HG02678 (cell line): ENCODE results near the gene PDE4D.

Source experiments
- ATAC-seq: cut with Tn5 transposase; IDR thresholded peaks from one replicate; pipeline ENCODE4 v1.9.1; 2021; ENCODE audit warnings: mild to moderate bottlenecking, moderate library complexity; ENCODE audit not compliant: unreplicated experiment

The PDE4D gene

DNA sequence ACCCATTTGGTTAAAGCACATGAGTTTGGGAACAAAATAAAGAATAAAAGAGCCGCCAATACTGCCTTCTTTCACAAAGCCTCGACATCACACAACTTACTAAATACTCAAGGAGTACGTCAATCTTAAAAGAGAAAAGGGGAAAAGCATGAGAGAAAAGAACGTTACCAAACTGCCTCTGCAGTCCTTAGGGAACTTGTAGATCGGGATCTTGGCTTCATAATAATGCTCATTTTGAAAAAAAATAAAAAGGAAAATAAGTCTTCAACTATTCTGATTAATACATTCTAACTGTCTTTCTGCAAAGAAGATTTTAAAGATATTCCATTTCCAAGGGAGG lies 618.4 kb downstream of the PDE4D start:
- ATAC-seq, result no peak

DNA sequence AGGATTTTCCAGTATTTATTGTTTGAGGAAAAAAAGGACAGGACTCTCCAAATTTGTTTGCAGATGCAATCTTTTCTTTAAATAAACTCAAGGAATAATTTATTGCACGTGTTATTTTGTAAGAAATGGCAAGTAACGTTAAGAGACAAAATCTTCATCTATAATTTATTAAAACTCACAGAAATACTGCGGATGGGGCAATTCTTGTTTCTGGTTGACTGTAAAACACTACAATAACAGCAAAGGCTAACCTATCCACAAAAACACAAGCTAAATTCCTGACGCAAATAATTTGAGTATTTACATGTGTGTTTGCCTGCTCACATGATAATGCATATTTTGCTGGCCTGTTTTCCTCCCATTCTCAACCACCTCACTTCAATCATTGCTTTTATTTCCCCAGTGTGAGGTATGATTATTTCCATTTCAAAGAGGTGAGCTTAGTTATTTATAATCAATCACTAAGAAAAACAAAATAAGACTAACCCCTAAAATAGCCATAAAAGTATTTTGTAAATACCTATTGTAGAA lies 619.4 kb downstream of the PDE4D start:
- ATAC-seq, result no peak

DNA sequence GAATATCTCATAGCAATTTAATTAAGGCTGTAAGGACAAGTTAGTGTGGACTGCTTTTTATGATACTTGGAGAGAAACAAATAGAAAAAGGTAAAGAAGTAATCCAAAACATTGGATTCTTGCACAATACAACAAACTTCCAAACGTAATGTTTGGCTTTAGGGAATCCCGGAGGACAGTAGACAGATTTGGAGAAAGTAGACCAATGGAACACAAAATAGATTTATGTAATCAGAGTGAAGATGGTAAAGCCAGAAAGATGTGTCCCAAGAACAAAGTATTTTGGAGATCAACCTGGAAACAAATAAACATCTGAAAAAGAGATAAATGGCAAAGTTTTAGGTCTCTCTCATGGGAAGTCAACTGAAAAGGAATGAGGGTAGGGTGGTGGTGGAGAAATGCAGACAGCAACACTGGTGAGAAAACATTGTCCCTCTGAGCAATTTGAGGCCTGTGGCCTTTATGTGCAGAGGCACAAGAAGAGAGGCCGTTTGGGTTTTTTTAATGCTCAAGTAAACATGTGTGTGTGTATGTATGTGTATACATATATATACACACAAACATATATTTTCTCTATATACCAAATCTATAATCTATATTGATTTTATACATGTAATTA lies 620.6 kb downstream of the PDE4D start:
- ATAC-seq, result no peak

DNA sequence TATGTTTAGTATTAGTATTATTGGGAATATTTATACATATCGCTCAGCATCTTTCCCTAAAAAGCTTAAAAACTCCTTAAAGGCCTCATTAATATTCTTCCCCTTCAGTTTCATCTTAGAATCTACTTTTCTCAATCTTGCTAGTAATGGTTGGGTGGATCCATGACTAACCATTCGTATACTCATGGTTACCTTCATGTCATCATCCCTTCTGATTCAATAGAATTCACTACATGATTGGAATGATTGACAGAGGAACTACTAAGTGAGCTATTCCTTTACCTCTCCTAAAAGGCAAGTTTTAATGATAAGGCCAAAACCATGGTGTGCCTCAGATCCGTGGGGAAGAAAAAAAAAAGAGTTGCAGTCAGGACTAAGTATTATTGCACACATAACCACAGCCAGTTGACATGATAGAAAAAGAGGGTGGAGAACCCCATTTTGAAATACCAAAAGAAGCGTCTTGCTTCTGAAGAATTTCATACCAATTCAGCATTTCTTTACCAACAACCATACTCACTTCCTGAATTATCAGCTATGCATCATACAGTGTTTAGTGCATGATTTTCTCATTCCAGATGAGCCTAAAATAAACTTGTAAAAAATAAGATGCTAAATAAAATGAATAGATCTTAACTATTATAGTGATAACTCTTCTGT lies 624.6 kb downstream of the PDE4D start:
- ATAC-seq, result no peak

DNA sequence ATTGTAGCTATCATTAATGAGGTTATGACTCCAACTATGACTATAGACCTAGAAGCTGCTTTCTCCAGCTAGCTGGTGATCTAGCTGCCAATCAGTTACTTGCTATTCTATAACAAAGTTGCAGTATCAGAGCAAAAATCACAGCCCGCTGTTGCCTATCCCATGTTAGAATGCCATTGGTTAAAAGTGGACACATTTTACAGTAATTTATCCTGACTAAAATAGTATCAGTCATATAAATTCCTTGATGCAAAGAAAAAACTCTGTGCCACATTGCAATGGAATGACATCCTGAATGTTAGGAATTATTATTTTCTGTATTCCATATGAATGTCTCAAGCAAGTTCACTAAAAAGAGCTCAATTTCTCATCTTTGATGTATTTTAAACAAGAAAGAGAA lies 626.5 kb downstream of the PDE4D start:
- ATAC-seq, result no peak

DNA sequence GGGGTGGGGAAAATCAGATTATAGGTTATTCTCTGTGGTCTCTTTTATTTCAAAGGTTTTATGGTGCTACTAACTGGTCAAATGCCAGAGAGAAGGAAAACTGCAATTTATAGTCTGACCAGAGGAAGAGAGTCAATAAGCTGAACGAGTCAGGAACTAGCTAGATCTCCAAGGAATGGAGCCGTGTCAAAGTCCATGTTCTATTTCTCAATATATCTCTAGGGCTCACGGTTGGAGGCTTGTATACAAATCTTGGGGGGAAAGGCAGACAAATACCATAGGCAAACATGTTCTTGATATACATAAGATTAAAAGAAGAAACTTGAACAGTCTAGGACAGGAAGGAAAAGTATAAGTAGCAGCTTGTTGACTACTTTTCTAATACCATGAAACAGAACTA lies 627.1 kb downstream of the PDE4D start:
- ATAC-seq, result no peak

DNA sequence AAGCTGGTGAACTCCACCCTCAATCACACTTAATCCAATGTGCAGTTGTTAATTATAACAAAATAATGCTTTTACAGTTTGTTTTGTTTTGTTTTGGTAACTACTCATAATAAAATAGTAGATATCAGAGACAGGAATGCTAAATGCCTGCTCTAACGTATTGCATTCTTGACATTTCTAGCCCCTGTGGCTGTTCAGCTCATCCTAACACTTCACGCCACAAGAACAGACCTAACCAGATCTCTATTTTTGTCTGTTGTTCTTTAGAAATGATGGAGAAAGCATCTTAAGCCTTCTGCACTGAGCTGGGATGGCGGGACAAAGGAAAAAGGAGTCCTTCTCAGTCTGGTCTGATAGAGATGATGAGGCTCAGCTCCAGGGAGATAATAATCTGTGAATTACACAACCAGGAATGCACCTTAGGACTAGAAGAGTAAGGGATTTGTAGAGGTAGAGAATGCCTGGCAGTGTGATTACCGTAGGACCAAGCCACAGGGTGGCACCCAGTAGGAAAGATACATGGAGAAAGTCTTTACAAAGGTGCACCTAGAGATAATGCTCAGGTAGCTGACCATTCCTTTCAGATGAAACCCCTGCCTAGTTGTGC lies 628.8 kb downstream of the PDE4D start:
- no peak for ATAC-seq

DNA sequence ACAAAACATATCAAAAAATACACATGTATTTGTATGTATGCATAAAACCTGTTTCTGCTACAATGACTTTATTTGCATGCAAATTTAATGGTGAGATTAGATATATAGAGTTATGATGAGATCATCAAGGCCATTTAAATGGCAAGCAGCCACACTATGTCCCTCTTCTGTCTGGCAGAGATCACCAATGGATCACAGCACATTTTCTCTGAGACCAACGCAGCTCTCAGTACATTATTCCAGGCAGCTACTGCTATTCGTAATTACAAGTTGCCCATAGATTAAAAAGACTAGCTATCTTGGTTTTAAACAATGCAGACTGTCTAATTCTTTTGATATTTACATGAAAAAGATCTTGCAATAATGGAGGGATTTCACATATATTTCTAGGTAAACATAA lies 629.5 kb downstream of the PDE4D start:
- no peak for ATAC-seq

DNA sequence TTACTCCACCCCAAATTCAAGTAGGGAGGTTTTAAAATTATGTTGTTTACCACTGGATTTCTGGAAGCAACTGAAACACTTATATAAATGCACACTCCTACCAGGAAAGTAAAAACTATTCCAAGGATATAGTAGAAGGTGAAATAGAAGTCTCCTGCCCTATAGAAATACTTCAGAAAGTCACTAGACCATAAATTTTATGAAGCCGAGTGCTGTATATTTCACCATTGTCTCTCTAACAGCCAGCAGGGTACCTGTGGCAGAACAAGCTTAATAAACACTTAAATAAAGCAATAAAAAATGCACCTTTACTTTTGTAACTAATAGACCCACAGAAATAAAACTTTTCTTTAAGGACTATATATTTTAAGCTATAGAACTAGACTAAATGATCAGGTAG lies 631.6 kb downstream of the PDE4D start:
- ATAC-seq, result no peak

DNA sequence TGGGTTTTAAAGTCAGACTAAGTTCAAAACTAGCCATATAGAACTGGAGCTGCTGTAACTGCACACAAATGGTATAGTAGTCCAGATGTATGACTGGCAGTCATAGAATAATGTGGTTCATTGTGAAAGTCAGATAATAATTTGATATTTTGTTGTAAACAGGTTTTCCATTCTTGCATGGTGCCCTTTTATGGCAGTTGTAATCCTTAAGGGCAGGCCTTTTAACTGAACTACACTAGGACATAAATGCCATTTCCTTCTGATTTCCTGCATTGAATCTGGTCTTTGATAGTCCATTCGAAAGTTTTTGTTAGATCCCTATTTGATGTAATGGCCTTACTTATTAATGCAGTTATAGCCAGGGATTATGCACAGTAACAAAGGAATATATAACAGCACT lies 632.6 kb downstream of the PDE4D start:
- ATAC-seq, result no peak

DNA sequence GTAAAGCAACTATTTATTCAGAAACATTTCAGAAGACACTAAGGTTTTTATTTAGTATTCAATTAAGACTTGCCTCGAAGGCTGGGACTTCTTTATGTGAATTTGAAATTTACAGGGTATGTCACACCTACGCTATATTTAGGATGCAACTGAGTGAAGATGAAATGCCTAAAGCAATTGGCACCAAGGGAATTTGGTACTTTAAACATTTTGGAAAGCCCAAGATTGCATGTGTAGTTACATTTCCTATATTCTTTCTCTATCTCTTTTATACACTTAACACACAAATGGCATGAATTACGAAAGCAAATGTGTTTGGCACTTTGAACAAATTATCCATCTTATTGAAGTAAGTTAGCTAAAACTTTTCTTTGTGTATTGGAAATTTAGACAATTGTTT lies 633.3 kb downstream of the PDE4D start:
- ATAC-seq, result no peak

DNA sequence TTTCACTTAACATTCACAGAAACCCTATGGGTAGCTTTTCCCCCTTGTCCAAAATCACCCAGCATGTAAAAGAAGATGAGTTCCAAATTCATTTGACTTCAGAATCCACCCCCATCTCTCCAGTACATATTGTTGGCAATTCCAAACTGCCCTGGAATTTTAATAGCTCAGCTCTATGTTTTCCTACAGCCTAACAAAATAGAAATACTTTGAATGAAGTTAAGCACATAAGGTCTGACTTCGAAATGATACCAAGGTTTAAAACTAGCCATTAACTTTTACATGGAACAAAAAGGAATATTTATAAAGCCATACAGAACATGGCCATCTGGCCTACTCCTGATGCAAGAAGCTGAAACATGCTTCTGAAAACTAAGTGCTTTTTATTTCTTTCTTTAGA lies 634.3 kb downstream of the PDE4D start:
- ATAC-seq, result no peak

DNA sequence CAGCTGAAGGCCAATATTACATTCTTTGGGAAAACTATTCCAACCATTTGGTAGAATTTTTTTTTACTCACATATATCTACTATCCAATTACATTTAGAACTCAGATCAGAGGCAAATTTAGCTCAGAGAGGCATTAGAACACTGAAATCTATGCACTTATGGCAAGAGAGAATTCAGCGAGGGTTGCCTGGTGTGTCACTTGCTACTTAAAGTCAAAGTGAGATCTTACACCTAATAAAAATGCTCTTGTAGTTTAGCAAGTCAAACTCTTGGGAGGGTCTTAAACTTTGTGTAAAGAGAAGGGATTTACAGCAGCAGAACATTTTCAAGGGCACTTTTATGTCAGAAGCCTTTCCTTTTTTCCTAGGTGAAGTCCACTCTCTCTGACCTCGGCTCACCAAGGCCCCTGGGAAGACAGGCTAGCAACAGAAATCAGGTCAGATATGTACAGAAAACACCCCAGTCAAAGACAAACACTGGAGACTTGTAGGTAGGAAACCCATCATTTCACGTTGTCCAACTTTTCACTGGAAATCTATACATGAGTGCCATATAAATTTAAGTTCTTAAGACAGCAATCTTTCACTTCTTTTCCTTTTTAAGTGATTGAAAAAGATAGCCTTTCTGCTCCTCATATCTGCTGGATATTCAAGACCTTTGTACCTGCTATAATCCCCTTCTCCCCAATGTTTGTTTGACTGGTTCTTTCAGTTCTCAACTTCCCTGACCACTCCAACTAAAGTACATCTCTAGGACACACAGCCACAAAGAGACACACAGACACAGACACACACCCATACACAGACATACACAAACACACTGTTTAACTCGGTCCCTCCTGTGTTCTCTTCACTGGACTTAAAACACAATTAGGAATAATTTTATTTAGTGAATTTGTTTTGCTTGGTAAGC lies 635.8 kb downstream of the PDE4D start:
- no peak for ATAC-seq

DNA sequence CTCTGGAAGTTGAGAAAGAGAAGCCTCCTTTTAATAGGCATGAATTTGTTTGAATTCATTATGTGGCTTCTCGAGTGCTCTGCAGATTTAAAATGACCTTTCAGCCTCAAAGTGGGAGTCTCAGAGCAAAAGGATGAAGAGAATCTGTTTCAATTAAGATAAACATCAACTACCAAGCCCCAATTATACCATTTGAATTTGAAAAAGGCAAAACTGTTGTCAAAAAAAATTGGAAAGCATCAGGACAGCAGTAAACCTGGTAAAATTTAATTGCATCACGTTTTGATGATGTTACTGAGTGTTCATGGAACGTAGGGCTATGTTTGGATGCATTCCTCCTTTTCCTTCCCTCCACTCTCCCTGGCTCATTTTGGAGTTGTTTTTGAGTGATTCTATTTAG lies 637.2 kb downstream of the PDE4D start:
- ATAC-seq, result no peak

DNA sequence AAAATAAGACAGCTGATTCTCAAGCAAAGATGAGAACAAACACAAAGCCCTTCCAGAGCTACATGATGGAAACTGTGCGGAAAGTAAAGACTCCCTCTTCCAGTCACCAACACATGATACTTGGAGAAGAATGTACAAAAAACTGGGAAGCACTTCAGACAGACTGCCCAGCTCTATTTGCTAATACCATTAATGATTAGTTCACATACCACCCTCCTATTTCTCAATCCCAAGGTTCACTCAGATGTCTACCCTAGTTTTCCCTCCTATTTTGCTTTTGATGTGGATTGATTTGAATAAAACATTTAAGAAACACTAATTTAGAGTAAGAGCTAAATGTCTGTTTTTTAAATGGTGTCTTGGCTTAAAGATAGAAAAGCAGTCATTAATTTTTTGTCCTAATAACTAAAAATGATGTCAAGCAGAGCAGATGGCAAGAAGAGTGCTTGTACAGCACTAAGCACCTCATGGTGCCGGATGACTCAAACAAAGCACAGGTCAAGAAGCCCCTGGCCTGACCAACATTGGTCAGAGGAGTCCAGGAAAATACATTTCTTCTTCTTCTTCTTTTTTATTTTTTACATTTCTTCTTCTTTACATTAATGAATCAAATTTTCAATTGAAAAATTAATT lies 639.4 kb downstream of the PDE4D start:
- no peak for ATAC-seq

DNA sequence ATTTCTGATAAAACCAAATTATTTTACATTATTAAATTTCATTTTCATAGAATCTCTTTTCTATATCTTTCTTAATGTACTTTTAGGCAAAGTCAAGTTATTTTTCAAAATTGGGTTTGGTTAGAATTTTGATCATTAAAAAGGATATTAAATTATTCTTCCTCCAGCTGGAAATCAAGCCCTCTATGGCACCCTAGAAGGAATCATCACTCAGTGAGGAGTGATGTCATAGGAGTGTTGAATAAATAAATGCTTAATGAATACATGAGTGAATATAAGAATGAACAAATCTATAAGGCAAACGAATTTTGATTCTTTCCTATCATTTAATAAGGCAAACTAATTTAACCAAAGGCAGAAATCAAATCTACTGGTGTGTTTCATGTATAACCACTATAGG lies 639.9 kb downstream of the PDE4D start:
- ATAC-seq, result no peak

DNA sequence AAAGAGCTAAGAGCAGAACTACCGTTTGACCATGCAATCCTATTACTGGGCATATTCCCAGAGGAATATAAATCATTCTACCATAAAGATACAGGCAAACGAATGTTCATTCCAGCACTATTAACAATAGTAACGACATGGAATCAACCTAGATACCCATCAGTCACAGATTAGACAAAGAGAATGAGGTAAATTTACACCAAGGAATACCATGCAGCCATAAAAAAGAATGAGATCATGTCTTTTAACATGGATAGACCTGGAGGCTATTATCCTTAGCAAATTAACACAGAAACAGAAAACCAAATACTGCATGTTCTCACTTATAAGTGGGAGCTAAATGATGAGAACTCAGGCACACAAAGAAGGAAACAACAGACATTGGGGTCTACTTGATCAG lies 641.9 kb downstream of the PDE4D start:
- ATAC-seq, result no peak

DNA sequence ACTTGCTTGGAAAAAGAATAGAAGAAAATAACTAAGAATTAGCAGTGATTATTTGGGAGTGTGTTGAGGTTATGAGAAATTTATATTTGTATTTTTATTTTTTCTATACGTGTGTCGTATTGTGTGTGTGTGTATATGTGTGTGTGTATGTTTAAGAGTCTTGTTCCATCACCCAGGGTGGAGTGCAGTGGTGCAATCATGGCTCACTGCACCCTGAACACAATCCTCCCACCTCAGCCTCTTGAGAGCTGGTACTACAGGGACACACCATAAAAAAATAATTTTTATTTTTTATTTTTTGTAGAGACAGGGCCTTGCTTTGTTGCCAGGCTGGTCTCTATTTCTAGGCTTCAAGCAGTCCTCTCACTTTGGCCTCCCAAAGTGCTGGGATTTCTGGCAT lies 643.8 kb downstream of the PDE4D start:
- ATAC-seq, result no peak

DNA sequence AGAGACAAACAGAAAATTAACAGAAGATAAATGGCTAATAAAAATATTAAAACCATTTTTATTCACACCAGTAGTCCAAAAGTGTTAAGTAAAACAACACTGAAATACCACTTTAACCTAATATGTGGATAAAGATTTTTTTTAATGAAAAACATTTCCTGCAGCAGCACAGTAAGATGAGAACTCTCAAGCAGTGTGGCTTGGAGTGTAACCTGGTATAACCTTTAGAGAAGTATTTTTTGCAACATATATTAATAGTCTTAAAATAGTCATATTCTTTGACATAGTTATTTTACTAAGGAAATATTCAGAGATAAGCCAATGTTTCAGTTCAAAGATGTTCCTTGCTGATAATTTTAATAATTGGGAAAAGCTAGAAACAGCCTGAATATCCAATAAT lies 644.4 kb downstream of the PDE4D start:
- no peak for ATAC-seq

DNA sequence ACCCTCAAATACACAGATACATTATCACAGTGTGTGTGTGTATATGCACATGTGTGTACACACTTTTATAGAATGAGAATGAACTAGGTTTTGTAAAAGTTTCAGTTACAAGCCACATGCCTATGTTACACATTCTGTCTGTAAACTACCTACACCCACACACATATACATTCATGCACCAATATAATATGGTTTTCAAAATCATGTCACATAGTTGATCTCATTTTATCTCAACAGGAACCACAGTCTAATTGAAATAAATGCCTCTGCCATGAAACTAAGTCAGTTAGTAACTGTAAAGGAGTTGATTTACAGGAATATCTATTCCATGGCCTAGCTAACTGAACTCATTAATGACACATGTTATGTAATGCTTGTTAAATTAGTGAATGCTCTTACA lies 646.6 kb downstream of the PDE4D start:
- no peak for ATAC-seq
